SK-N-MC (cell line): ENCODE measurements around the gene FAM131A.

Experiments
- DNase-seq: peaks from one replicate; pipeline ENCODE4 v3.0.0-alpha.2; 2011; ENCODE audit warnings: low read depth, low spot score
- H3K27ac ChIP-seq: fragments of 200-600 bp; sonication (generic); 2 replicates; pipeline ENCODE4 v1.5.1; 2016; ENCODE audit warnings: mixed run types
- H3K36me3 ChIP-seq: fragments of 200-600 bp; sonication (generic); 2 replicates; pipeline ENCODE4 v1.6.1; 2017; ENCODE audit warnings: antibody characterized with exemption, low read length, mixed read lengths; ENCODE audit not compliant: insufficient read depth
- H3K4me3 ChIP-seq: fragments of 200-600 bp; sonication (generic); 2 replicates; pipeline ENCODE4 v1.5.1; 2016
- H3K9ac ChIP-seq: fragments of 200-600 bp; sonication (generic); 2 replicates; pipeline ENCODE4 v1.8.0; 2017; ENCODE audit warnings: mixed run types, mixed read lengths; ENCODE audit not compliant: insufficient read length
- H3K9me3 ChIP-seq: fragments of 200-600 bp; sonication (generic); 2 replicates; pipeline ENCODE4 v1.6.1; 2017; ENCODE audit warnings: low read depth, mild to moderate bottlenecking, antibody characterized with exemption, low read length, moderate library complexity, mixed read lengths
- EZH2 ChIP-seq: fragments of 200-600 bp; sonication (generic); IDR thresholded peaks from one replicate; pipeline ENCODE4 v1.6.1; 2017; ENCODE audit warnings: antibody characterized with exemption
- FOXP2 ChIP-seq: optimal IDR thresholded peaks from 2 replicates; pipeline ENCODE3; 2011; ENCODE audit warnings: mild to moderate bottlenecking, moderate library complexity; ENCODE audit not compliant: insufficient read depth; ENCODE audit errors: extremely low read length, control extremely low read depth
- POLR2AphosphoS5 ChIP-seq: IDR thresholded peaks from 2 replicates; pipeline ENCODE4 v1.6.1; 2012; ENCODE audit warnings: mild to moderate bottlenecking, low read depth, low read length, borderline replicate concordance

The FAM131A gene

DNA sequence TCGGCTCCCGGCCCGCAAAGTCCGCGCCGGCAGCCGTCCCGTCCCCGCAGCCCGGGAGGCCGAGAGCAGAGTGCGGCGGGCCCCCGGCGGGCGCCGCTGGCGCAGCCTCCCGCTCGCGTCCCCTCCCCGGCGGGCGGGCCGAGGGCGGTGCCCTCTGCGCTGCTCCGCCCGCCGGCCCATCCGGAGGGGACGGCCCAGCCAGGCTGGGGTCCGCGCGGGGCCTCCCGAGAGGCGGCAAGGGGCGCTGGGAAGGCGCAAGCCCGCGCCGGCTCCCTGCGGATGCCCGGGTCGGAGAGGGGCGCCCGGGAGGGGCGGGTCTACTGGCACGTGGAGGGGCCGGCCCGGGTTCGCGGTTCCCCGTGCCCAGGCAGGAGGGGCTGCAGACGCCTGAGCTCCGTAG lies 24.1 kb downstream of the FAM131A start, which contains the start of the genes CLCN2 and POLR2H:
Gene CLCN2, minus strand, starts transcription at position 74 of the 400 bp plus-strand sequence. CDS start 126 bp downstream, outside the sequence.
Gene POLR2H, plus strand, starts transcription at position 179 of the 400 bp plus-strand sequence. CDS start 1,783 bp downstream, outside the sequence.
- no peak for TF ChIP-seq EZH2
- TF ChIP-seq POLR2AphosphoS5, result no peak; the same call in 1 of the 2 replicates
- TF ChIP-seq FOXP2, result no peak
- no peak for DNase-seq

DNA sequence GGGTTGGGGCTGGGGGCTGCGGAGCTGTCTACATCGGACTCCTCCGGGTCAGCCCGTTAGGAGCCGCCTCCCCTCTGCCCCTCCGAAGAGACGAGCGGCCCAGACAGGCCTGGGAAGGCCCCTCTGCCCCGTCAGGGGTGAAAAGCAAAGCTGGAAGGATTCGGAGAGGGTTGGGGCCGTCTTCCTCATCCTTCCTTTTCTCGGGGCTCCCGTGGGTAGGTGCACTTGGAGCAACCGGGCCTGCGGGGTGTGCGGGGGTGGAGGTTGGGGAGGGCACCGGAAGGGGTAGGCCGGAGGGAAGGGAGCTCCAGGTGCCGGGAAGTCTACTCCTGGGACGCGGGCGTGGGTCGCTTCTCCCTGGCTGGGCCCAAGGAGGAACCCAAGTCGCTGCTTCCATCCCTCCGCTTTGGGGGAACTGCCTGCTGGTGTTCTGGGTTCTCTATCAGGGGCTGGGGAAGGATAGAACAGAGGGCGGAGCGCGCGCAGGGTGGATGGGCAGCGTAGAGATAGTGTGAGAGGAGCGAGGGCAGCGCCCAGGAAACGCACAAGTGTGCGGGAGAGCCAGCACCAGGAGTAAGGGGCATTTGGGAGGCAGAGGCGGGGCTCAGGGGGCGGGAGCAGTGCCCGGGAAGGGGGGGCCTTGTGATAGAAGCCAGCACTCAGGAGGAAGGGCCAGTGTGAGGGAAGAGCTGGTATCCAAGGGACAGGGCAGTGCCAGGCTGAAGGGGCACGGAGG lies 24.7 kb downstream of the FAM131A start:
- H3K27ac ChIP-seq, result peak overlapping the region; percentile 25; the same call in 1 of the 2 replicates
- TF ChIP-seq POLR2AphosphoS5 (peak; percentile 61), EZH2 (no peak)
- no peak for DNase-seq
- H3K4me3 ChIP-seq, result peak overlapping the region; percentile 94
- peaks cover 23% of the 10 kb centered on the region for H3K36me3 ChIP-seq
- H3K9me3 ChIP-seq, result no peaks in the 10 kb centered on the region
- peak overlapping the region; percentile 90 for H3K9ac ChIP-seq

More for the DNA sequence above, 24.1 kb downstream of the FAM131A start, which contains the start of the genes CLCN2 and POLR2H:
- Histone ChIP-seq H3K4me3 (peak within 1 kb of the TSS; percentile 94), H3K9me3 (no peaks in the 10 kb centered on the region), H3K27ac (peak within 1 kb of the TSS; percentile 25; the same call in 1 of the 2 replicates), H3K36me3 (peaks cover 17% of the 10 kb centered on the region), H3K9ac (peak within 1 kb of the TSS; percentile 90)

DNA sequence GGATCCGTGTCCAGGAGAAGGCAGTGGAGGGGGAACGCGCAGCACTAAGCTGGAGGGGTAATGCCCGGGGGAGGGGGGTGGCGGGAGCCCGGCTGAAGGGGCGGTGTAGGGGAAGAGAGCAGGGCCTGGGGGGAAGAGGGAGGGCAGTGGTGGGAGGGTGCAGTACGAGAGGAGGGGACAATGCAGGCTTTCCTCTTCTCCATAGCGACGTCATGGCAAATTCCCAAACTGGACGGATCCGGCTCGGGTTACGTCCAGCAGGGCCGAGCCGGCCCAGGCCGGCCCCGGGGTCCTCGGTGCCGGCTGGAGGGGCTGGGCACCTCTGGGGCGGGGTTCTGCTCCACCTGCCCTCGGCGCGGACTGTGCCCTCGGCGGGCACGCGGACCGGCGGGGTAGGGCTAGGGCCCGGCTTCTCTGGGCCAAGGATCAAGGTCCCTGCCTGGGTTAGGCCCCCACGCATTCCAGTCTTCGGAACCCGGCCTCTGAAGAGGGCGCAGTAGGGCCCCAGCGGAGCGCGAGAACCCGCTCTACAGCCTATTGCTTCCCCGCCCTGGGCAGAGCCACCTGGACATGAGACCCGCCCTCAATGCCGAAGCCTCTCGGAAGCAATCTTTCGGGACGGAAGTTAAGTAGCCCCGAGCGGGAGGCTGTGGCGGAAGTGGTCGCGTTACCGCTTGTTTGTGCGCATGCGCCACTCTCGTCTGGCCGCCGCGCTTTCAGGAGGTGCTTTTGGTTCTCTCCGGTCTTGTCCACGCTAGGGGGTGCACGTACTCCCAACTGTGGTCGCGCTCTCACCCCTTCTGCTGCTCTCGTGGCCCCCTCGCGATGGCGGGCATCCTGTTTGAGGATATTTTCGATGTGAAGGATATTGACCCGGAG lies 25.5 kb downstream of the FAM131A start:
- peak; percentile 81 for DNase-seq
- TF ChIP-seq FOXP2 (peak; percentile 43), POLR2AphosphoS5 (peak; percentile 96), EZH2 (no peak)
- H3K27ac ChIP-seq, result peak overlapping the region; percentile 58; the same call in 1 of the 2 replicates
- peak overlapping the region; percentile 94 for H3K4me3 ChIP-seq
- peak overlapping the region; percentile 90 for H3K9ac ChIP-seq
- H3K9me3 ChIP-seq, result no peaks in the 10 kb centered on the region
- peaks cover 30% of the 10 kb centered on the region for H3K36me3 ChIP-seq

DNA sequence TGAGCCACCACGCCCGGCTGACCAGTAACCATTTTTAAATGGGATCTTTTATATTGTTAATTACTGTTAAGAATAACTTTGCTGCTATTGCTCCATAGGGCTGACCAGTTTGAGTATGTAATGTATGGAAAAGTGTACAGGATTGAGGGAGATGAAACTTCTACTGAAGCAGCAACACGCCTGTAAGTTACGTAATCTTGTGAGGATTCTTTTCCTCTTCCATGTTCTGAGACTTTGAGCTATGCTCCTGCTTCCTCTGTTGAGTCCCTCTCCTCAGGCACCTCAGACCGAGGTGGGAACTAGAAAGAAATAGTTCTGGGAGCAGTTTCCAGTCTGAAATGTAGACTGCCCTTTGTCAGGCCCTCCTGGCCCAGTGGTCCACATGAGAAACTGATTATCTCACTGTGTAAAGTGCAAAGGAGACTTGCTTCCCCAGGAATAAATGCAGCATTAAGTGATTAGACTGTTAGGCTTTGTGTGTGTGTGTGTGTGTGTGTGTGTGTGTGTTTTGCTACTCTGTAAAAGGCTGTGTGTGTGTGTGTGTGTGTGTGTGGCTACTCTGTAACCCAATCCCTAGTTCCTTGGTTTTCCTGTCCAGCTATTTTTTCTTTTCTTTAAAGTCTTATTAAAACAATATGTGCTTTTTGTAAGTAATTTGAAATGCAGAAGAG lies 29.4 kb downstream of the FAM131A start:
- Histone ChIP-seq H3K9ac (no peak overlapping the region), H3K4me3 (no peak overlapping the region), H3K9me3 (no peaks in the 10 kb centered on the region), H3K27ac (no peak overlapping the region), H3K36me3 (peaks cover 44% of the 10 kb centered on the region)
- TF ChIP-seq FOXP2, result no peak
- no peak for TF ChIP-seq POLR2AphosphoS5
- TF ChIP-seq EZH2, result no peak
- no peak for DNase-seq

DNA sequence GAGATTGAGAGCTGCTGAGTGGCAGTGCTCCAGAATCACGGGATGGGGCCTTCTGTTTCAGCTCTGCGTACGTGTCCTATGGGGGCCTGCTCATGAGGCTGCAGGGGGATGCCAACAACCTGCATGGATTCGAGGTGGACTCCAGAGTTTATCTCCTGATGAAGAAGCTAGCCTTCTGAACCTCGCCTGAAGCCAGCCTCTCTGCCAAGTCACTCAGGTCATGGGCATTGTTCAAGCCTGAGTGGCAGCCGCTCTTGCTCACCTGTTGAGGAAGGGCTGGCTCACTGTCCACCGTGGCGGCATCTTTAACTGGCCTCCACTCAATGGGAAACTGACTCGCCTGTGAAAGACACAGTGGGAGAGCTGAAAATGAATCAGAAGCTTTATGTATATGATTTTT lies 30.7 kb downstream of the FAM131A start:
- Histone ChIP-seq H3K36me3 (peaks cover 44% of the 10 kb centered on the region), H3K9ac (no peak overlapping the region), H3K9me3 (no peaks in the 10 kb centered on the region), H3K4me3 (no peak overlapping the region), H3K27ac (no peak overlapping the region)
- no peak for DNase-seq
- TF ChIP-seq POLR2AphosphoS5, result no peak
- TF ChIP-seq FOXP2, result no peak
- no peak for TF ChIP-seq EZH2

DNA sequence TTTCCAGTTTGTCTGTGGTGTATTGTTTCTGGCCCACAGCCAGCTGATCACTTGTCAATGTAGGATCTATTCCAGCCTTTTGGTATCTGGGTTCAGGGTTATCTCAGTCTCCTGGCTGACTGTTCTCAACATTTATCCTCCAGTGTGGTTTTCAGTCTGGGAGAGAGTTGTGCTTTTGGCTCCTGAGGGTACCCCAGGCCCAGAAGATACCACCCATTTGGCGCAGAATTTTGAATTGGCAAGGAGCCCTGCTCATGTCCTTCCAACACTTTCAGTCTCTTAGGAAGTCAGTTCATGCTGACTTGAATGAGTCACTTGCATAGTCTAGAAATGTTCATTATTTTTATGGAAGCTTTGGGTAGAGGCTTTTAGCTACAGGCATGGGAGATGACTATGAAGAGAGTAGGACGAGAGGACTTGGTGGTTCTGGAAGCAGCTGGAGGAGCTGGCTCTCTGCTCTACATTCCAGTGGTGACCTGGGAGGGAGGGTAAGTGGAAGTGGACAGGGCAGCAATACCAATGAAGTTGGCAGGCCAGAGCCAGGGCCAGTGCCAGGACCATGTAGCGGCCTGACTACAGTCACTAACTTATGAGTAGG lies 31.3 kb downstream of the FAM131A start:
- no peak for TF ChIP-seq EZH2
- no peak for TF ChIP-seq POLR2AphosphoS5
- no peak for TF ChIP-seq FOXP2
- no peak overlapping the region for H3K27ac ChIP-seq

DNA sequence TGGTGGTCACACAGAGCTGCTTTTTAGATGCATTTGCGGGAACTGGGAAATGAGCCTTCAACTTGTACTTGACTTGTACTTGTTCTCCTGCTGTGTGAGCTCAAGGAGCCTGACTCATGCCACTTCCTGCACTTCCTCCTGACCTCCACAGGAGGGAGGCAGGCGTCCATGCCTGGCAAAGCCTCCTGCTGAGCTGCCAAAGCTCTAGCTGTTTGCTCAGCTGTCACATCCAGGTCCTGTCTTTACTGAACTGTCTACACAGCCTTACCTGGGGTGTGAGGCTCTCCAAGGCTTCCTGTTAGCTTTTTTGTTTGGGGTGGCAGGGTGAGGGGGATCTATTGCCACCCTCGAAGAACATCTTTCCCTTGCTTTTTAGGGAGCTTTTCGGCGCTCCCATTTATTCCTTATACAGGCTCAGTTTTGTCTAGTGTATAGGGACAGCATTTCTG lies 34.2 kb downstream of the FAM131A start:
- H3K9me3 ChIP-seq, result no peaks in the 10 kb centered on the region
- no peak overlapping the region for H3K4me3 ChIP-seq
- H3K36me3 ChIP-seq, result peaks cover 26% of the 10 kb centered on the region
- no peak overlapping the region for H3K9ac ChIP-seq
- TF ChIP-seq FOXP2 (peak; percentile 5), EZH2 (no peak), POLR2AphosphoS5 (peak; percentile 43)
- no peak overlapping the region for H3K27ac ChIP-seq
- peak; percentile 63 for DNase-seq

More for the DNA sequence above, 31.3 kb downstream of the FAM131A start:
- peaks cover 44% of the 10 kb centered on the region for H3K36me3 ChIP-seq
- no peaks in the 10 kb centered on the region for H3K9me3 ChIP-seq
- H3K4me3 ChIP-seq, result no peak overlapping the region
- no peak overlapping the region for H3K9ac ChIP-seq
- no peak for DNase-seq
